Dermis microvascular lymphatic vessel endothelial cell (primary cell): ENCODE results near the gene MRPL11. TPM values are rescaled to one million over a fixed set of nuclear protein-coding genes. Genes with fewer than 3 reads are reported as not detected.

ENCODE experiments used
- DNase-seq, 2 donors: peaks; one replicate each; pipeline versions ENCODE4 v3.0.0 to v3.0.0-alpha.2; 2010; ENCODE audit warnings: low read depth in 2 of 2
- total RNA-seq: library from RNA; depleted of rRNA; stranded (reverse); fragments of >200 nt; gene quantifications from 2 replicates; pipeline ENCODE4 v1.2.1, GENCODE V29; 2014

The MRPL11 gene
- total RNA-seq, 1 donor from 2014 or later, result 37.5 TPM

DNA sequence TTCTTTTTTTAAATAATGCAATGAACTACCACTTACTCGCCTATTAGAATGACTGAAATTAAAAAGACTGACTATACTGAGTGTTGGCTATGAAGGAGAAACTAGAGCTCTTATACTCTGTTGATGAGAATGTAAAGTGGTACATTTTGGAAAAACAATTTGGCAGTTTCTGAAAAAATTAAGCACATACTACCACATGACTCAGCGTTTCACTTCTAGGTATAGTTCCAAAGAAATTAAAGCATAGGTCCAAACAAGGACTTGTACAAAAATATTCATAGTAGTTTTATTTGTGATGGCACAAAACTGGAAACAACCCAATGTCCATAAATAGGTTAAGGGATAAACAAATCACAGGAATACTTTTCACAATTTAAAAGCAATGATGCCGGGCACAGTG lies 44.7 kb downstream of the MRPL11 start:
- DNase-seq, result no peak

GRCh38 chr11:66391322-66391721 lies 47.3 kb downstream of the MRPL11 start:
- DNase-seq, result no peak

DNA sequence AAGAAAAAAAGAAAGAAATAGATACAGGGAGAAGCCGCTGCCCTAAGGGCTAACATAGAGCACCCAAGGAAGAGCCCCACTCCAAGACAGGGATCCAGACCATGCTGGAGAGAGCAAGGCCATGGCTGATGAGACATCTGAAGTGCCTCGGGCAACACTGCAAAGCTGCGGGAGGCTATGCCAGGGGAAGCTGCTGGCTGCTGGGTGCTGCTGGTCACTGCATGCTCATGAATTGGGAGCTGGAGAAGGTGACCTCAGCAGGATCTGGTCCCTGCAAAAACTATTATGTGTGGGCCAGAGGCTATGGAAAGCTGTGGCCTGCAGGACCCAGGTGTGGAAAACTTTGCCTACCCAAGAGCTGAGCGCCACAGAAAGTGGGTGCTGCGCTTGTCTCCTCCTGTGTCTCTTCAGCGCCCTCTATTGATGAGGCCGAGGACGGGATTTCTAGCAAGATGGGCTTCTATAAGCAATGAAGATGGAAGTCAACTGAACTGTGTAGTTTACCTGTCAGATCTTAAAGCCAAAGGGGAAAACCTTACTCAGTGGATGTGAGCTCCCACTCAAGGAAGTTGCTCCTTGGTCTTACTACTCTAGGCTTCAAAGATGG lies 49.8 kb downstream of the MRPL11 start:
- DNase-seq, result peak; percentile 41 to 76

- peak; percentile 45 to 76 for DNase-seq
Observed at GRCh38 chr11:66386171-66387069, 52.2 kb downstream of the MRPL11 start.

Other genes starting within 250 kb of the MRPL11 start
- 8.5 and 9.9 TPM in 2 replicates for gene KLC2, start 181.1 kb downstream of the MRPL11 start, total RNA-seq
- 64.3 and 98.1 TPM in 2 replicates for gene RAB1B, start 170.2 kb downstream of the MRPL11 start, total RNA-seq
- 0.25 TPM in 1 of 2 replicates, not detected in the other for gene CNIH2, start 160.7 kb downstream of the MRPL11 start, total RNA-seq
- 123 and 146 TPM in 2 replicates for gene YIF1A, start 149.7 kb downstream of the MRPL11 start, total RNA-seq
- under 0.01 TPM in 1 of 2 replicates, not detected in the other for gene TMEM151A, start 147.0 kb downstream of the MRPL11 start, total RNA-seq
- gene CD248, start 121.8 kb downstream of the MRPL11 start, total RNA-seq, result under 0.01 and 0.13 TPM in 2 replicates
- gene RIN1, start 102.4 kb downstream of the MRPL11 start, total RNA-seq, result 4.7 and 5.9 TPM in 2 replicates
- gene BRMS1, start 93.7 kb downstream of the MRPL11 start, total RNA-seq, result 53.1 and 53.7 TPM in 2 replicates
- gene B4GAT1, start 91.2 kb downstream of the MRPL11 start, total RNA-seq, result 18.7 and 21.0 TPM in 2 replicates
- 0.77 and 1.0 TPM in 2 replicates for gene SLC29A2, start 67.1 kb downstream of the MRPL11 start, total RNA-seq
- not detected in 2 replicates for gene NPAS4, start 17.8 kb downstream of the MRPL11 start, total RNA-seq
- gene PELI3, start 28.1 kb upstream of the MRPL11 start, total RNA-seq, result 3.3 and 5.9 TPM in 2 replicates
- gene DPP3, start 41.6 kb upstream of the MRPL11 start, total RNA-seq, result 49.9 and 56.0 TPM in 2 replicates
- gene BBS1, start 71.8 kb upstream of the MRPL11 start, total RNA-seq, result 11.3 and 23.0 TPM in 2 replicates
- gene ZDHHC24, start 107.2 kb upstream of the MRPL11 start, total RNA-seq, result 11.8 and 21.0 TPM in 2 replicates
- gene ACTN3, start 108.1 kb upstream of the MRPL11 start, total RNA-seq, result under 0.01 TPM in 2 replicates
- gene CTSF, start 129.8 kb upstream of the MRPL11 start, total RNA-seq, result 13.4 and 45.5 TPM in 2 replicates
- 0.13 TPM in 2 replicates for gene CCDC87, start 154.2 kb upstream of the MRPL11 start, total RNA-seq
- 28.0 and 34.6 TPM in 2 replicates for gene CCS, start 154.3 kb upstream of the MRPL11 start, total RNA-seq
- 19.6 and 21.5 TPM in 2 replicates for gene RBM14, start 177.8 kb upstream of the MRPL11 start, total RNA-seq
- gene RBM4, start 199.9 kb upstream of the MRPL11 start, total RNA-seq, result 122 and 162 TPM in 2 replicates
- gene RBM4B, start 239.0 kb upstream of the MRPL11 start, total RNA-seq, result 18.4 and 23.6 TPM in 2 replicates